ENCODE results near the gene MRAP.
"Not testable (repeated sequence)": the region's sequence is repeated elsewhere in the genome, so short reads cannot be mapped to it uniquely, and the experiment has no call there.

The MRAP gene

DNA sequence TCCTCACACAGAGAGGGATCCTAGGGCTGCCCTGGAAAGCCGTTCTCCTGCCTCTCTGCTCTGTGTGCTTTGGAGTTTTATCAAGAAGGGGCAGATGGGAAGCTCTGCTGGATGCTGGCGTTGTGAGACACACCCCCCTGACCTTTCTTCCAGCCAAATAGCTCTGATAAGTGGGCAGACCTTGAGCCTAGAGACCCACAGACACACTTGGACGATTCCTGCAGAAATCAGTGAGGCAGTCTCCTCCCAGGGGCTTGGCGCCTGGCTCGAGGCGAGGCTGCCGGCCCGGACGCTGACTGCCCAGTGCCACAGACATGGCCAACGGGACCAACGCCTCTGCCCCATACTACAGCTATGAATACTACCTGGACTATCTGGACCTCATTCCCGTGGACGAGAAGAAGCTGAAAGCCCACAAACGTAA, at the start of gene MRAP:
TSS of gene MRAP (plus strand) at position 198 of the 424 bp plus-strand sequence. CDS start at position 315, 117 bp downstream.
- DNase-seq, result no peak

DNA sequence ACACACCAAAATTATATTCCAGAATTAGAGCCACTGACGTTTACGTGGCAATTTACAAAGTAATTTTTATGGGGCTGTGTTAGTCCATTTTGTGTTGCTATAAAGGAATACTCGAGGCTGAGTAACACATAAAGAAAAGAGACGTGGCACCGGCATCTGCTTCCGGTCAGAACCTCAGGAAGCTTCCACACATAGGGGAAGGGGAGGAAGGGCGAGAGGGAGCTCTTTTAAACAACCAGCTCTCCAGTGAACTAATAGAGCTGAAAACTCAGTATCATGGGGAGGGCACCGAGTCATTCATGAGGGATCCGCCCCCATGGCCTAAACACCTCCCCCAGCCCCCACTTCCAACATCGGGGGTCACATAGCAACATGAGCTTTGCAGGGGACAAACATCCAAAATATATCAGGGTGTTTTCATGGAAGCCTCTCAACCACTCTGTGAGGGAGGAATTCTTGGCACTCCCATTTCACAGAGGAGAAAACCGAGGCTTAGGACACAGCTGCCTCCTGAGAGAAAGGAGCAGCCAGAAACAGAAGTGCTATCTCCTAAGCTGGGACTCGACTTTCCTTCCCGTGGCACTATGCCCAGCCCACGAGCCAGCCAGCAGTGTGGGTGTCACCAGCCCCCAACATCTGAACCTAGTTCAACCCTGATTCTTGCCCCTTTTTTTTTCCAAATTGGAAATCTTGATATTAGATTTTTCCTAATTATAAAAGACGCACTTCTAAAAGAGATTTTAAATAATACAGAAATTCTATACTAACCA, 49.0 kb upstream of the MRAP start:
- DNase-seq, result no peak

DNA sequence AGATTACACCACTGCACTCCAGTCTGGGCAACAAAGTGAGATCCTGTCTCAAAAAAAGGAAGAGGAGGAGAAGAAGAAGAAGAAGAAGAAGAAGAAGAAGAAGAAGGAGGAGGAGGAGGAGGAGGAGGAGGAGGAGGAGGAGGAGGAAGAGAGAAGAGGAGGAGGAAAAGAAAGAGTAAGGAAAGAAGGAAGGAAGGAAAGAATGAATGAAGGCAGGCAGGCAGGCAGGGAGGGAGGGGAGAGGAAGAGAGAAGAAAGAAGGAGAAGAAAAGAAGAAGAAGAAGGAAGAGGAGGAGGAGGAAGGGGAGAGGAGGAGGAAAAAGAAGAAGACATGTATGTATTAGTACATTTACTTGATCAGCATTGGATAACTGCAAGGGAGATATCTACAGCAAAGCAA, 46.5 kb upstream of the MRAP start:
- no peak for DNase-seq

DNA sequence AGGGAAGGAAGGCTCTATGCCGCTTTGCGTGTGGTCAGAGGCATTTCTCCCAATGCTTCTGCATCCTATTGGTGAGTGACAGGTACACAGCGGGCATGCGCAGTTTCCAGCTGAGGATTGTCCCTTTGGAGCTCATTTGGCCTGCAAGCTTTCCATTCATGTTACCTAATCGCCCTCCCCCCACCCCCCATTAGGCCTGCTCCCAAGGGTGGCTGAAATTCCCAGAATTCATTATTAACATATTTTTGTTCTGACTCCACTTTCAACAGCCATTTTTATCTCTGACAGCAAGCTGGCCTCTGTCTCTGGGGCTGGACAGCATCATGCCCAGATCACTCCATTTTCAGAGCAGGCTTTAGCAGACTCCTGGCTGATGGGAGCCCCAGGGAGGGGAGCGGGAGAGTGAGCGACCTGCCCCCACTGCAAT, 45.4 kb upstream of the MRAP start:
- DNase-seq, result no peak

DNA sequence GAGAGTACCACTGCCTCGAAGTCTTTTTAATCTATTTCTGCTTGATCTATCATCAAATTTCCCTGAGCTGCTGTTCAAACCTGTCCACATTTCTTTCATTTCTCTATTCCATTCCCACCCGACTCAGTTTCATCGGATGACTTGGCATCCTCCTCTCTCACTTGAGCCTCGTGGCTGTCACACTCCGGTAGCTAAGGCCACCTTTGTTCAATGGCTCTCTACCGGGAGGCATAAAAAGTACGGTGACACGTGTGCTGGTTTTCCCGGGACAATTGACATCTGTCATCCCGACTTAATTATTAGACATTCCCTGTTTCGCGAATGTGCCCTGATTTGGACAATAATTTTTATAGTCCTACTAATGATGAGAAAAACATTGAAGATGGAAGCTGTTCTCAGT, 42.4 kb upstream of the MRAP start:
- DNase-seq, result no peak

DNA sequence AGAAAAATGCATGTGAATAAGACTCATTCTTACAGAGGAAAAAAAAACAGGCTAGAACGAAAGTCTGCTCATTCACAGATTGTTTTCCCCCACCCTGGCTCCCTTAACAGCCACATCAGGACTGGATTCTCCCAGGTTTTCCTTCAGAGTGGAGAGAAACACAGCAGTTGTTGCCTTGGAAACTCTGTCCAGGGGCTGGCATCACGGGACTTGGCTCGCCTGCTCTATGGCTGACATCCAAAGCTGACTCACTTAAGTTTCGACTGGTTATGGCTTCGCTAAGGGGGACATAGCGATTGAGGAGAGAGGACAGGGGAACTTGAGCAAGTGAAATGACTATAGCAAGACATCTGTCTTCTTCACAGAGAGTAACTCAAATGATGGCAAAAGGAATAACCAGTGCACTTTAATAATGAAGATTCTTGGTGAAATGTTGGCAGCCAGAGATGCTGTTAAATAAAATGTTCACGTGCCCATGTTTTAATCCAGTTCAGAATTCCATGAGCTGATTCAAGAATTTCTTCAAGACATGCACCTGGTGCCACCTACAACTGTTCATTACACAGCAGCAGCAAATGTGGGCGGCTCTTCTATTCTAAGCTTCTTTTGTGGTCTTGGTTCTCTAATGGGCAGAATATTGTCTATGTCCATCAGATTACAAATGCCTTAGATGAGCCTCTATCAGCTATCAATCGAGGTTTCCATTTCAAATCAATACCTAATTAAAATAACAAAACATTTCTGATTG, 41.6 kb upstream of the MRAP start:
- no peak for DNase-seq

DNA sequence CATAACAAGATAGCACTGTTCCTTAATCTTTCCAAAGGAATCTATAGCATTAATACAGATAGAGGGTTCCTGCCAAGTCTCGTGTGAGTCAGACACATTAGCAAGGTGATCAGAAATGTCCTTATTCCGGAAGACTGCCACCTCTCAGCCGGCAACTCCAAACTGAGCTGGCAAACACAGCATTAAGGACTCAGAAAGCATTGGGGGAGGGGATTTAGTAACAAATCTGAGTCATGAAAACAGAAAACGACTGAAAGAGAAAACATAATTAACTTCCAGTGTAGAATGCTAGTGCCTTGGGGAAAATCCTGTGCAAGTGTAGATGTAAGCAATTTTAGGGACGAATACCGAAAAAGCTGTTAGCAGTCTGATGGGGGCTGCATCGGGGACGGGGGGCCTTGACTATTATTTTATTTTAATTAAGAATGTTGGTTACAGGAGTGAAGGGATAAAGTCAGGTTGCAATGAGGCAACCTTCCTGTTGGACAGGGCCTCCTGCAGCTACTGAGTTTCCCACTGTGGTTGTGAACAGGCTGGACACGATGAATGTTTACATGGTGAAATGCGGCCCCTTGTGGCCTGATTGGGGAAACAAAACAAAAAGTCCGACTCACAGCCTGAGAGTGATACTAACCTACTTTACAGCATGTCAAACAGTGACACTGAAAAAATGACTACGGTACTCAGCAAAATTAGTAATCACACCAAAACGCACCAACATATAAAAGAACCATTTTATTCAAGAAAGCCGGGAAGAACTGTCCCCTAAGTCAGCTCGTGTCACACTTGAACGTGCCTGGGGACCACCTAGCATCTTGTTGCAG, 40.5 kb upstream of the MRAP start:
- peak; percentile 17 for DNase-seq

DNA sequence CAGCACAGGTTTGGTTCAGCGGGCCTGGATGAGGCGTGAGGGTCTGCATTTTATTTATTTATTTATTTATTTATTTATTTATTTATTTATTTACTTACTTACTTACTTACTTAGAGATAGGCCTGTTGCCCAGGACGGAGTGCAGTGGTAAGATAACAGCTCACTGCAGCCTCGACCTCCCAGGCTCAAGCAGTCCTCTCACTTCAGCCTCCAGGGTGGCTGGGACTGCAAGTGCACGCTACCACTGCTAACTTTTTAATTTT, 39.9 kb upstream of the MRAP start:
- not testable (repeated sequence) for DNase-seq

DNA sequence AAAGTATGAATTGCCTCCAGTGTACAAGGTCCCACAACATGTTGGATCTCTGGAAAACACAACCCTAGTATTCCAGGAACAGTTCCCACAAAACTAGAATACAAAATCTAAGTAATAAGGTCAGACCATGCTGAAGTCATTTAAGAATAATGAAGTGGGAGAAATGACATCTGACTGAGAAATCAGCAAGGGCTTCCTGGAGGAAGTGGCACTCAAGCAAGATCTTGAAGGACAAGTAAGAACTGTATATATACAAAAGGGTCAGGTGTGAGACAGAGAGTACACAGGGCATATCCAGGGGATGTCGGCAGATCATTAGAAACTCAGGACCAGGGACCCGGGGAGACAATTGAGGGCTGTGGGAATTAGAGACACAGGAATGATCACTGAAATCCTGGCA, 38.5 kb upstream of the MRAP start:
- DNase-seq, result no peak

DNA sequence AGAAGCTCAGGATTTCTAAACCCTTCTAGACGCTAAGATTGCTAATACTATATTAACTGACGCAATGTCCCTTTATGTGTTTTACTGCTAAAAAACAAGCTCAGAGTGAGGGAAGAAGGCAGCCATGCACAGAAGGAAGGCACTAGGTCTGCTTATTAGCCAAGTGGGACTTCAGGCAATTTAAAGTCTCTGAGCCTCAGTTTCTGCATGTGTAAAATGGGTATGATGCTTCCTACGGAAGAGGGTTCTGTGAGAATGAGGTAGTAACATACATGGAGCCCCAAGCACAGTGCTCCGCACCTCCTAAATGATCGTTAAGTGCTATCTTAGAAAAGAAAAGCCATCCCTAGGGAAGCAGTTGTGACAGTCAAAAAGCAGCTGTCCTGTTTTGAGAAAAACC, 36.7 kb upstream of the MRAP start:
- no peak for DNase-seq

DNA sequence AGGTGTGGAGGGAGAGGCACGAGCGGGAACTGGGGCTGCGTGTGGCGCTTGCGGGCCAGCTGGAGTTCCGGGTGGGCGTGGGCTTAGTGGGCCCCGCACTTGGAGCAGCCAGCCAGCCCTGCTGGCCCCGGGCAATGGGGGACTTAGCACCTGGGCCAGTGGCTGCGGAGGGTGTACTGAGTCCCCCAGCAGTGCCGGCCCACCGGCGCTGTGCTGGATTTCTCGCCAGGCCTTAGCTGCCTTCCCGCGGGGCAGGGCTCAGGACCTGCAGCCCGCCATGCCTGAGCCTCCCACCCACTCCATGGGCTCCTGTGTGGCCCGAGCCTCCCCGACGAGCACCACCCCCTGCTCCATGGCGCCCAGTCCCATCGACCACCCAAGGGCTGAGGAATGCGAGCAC, 33.3 kb upstream of the MRAP start:
- DNase-seq, result not testable (repeated sequence)

DNA sequence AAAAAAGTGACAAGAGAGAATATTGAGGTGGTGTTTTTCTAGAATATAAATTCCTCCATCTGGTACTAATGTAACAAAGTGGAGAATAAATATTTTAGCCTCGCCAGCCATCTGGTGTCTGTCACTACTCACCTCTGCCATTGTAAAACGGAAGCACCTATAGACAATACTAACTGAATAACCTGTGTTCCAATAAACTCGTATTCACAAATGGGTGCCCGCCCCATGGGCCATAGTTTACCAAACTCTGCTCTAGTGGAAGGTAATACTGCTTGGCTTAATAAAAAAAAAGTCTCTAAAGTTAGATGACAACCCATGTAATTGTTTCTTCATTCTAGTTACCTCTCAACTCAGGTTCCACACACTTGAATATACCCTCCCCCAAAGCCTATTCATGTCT, 27.9 kb upstream of the MRAP start:
- DNase-seq, result no peak

DNA sequence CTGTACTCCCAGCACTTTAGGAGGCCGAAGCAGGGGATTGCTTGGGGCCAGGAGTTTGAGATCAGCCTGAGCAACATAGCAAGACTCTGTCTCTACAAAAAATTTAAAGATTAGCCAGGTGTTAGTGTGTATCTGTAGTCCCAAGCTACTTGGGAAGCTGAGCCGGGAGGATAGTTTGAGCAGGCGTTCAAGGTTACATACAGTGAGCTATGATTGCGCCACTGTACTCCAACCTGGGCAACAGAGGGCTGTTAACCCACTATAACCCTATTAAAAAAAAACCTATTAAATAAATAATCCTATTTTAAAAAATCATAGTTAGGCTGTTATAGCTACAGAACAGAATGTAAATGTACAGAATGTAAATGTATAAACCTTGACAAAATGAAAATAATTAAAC, 22.0 kb upstream of the MRAP start:
- no peak for DNase-seq

DNA sequence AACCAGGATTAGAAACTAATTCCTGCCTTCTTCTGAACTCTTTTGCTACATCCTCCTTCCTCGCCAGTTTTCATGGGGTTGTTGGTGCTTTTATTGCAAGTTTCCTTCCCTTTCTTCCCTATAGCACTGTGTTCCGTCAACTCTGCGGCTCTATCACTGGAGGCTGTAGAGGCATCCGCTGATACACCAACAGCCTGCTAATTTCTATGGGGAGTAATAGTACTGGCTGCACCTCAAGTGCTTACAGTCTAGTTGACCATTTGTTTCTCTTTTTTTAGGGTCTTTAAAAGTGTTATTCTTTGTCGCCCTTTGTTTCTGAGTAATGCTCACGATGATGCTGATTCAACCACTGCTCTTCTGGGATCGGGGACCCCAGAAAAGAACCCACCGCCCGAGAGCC, 20.6 kb upstream of the MRAP start:
- DNase-seq, result no peak

DNA sequence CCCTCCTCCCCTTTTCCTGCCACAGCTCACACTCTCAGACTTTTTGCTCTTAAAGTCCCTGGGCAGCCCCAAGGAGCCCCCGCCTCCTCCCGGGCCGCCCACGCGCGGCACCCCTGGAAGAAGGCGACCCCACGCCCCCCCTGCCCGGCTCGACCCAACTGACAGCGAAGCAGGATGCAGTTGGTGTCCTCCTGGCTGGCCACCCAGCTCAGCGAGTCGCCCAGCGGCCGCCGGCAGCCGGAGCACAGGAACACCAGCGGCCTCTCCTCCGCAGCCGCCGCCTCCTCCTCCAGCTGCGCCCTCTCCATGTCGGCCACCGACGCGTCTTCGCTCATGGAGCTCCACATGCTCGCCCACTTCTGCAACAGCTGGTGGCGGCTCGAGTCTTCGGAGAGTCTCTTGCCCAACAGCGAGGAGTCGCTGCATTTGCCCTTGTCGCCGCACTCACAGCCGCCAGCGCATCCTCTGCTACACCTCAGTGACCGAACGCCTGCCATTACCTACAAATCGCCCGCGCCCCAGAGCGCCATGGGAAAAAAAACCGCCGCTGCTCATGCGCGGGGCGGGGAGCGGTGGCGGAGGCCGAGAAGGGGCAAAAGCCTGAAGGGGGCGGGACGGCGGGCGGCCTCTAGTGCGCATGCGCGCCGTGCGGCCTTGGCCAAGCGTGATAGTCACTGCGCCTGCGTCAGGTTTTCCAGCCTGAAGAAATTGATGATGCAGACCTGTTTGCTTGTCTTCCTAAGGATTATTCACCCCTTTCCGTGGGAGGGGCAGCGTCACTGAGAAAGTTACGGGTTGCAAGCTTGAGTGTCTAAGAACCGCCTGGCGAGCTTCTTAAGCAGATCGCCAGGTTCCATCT, 19.9 kb upstream of the MRAP start, which contains the start of gene MIS18A:
TSS of gene MIS18A (minus strand) at position 532 of the 859 bp plus-strand sequence. CDS start at position 497, 35 bp downstream.
- peak; percentile 99 for DNase-seq

DNA sequence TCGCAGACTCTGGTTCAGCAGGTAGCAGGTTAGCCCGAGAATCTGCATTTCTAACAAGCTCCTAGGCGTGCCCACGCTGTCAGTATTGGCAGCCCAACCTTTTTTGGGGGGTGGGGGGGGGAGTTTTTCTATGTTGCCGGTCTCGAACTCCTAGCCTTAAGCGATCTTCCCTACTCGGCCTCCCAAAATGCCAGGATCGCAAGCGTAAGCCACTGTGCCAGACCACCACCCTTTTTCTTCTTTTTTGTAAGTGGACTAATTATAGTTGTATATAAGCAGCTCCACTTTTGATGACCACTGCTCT, 19.3 kb upstream of the MRAP start:
- no peak for DNase-seq

DNA sequence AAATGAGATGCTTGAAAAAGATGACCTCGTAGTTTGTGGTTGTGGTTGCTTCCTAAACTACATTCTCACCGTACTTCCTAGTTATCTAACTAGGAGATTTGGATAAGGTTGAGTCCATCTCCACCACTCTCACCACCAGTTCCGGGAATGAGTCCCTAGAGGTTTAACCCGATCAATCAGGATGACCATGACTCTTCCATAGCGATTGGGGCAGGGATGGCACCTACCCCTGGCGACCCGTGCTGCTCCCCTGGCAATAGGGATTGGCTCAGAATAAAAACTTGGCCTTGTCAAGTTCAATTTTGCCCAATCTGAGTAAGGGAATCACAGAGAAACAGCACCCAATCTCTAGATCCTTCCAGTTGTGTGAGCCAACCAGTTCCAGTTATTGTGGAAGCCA, 17.1 kb upstream of the MRAP start:
- no peak for DNase-seq

DNA sequence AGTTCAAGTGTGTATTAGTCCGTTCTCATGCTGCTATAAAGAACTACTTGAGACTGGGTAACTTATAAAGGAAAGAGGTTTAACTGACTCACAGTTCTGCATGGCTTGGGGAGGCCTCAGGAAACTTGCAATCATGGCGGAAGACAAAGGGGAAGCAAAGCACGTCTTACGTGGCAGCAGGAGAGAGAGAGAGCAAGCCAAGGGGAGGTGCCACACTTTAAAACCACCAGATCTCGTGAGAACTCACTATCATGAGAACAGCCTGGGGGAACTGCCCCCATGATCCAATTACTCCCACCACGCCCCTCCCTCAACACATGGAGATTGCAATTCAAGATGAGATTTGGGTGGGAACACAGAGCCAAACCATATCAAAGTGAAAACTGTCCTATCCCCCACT, 15.7 kb upstream of the MRAP start:
- DNase-seq, result no peak

DNA sequence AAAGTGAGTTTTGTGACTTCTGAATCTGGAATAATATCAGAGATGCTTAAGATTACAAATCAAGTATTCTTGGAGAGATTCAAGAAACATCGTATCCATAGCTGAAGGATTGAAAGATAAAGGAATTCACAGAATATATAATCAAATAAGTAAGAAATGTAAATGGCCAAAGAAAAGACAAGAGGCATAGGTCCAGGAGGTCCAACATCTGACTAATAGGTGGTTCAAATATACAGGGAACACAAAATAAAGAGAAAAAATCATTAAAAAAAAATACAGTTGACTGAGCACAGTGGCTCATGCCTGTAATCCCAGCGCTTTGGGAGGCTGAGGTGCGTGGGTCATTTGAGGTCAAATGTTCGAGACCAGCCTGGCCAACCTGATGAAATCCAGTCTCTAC, 13.2 kb upstream of the MRAP start:
- no peak for DNase-seq

DNA sequence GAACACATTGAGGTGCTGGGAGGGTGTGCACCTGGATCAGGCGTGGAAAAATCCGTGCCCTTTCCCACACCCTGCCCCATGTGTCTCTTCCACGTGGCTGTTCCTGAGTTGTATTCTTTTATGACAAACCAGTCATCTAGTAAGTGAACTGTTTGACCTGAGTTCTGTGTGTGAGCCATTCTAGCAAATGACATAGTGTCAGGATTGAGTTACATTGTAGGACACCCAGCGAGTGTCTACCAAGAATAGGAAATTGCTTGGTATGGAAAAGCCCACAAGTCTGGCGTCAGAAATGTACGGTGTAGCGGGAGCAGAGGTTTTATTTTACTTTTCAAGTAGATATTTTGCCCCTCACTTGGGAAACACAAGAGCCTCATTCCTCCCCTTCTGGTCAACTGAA, 1.2 kb upstream of the MRAP start:
- no peak for DNase-seq

DNA sequence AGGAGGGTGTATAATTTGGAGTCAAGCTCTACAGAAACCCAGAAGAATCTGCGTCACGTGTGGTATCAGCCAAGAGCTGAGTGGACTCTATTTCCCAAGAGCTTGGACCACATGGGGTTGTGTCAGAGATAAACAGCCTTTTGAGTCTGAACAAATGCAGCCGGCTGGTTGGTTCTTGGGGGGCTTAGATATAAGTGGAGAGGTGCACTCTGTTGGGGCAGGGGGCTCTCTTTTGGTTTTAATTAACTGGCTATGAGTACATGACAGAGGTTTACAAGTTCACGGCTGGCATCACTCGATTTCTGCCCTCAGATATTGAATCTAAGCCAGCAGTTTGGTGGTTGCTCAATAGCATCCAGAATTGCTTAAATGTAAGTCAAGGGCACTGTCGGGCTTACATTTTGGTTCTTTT, 501 bp upstream of the MRAP start:
- DNase-seq, result no peak

DNA sequence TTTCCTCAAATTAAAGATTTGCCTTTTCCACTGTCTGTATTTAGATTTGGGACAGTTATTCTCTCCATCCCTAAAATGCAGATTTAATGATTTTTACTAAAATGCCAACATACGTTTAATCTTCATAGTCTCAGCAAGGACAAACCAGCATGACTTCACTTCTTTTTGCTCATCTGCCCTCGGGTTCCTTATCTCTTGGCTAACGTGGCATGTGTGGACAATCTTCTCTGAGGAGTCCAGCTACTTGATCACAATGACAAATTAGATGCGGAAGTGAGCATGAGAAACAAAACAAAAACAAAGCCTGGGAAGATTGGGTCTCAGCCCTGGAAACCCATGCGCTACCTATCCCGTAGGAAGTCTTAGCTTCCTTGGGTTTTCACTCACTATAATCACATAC, 1.0 kb downstream of the MRAP start:
- DNase-seq, result no peak

DNA sequence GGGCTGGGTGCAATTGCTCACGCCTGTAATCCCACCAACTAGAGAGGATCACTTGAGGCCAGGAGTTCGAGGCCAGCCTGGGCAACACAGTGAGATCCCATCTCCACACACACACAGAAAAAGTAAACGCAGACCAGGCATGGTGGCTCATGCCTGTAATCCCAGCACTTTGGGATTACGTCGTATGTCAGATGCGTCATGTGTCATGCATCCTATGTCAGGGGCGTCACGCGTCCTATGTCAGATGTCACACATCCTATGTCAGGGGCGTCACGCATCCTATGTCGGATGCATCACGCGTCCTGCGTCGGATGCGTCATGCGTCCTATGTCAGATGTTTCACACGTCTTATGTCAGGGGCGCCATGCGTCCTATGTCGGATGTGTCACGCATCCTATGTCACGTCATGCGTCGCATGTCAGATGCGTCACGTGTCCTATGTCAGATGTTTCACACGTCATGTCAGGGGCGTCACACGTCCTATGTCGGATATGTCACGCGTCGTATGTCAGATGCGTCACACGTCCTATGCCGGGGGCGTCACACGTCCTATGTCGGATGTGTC, 1.5 kb downstream of the MRAP start:
- no peak for DNase-seq
